Neural cell (in vitro differentiated cells): ENCODE data around the gene BSN. TPM values are rescaled to one million over a fixed set of nuclear protein-coding genes. Genes with fewer than 3 reads are reported as not detected.

ENCODE experiments used
- H2AFZ ChIP-seq: fragments of 200-600, 300-800 bp; sonication (generic), shearing (Covaris generic); 2 replicates; pipeline ENCODE4 v1.6.0; 2014; ENCODE audit warnings: low read depth, mild to moderate bottlenecking, antibody characterized with exemption, low read length, moderate library complexity
- H3F3A ChIP-seq: fragments of 200-600 bp; shearing (Covaris generic); 2 replicates; pipeline ENCODE4 v1.6.1; 2016; ENCODE audit warnings: mild to moderate bottlenecking, moderate library complexity, mixed read lengths, antibody characterized with exemption, low read length; ENCODE audit not compliant: insufficient read depth, poor library complexity, severe bottlenecking
- H3K27ac ChIP-seq: fragments of 200-600, 300-800 bp; sonication (generic), shearing (Covaris generic); 2 replicates; pipeline ENCODE4 v1.5.1; 2014; ENCODE audit warnings: mild to moderate bottlenecking, low read length, moderate library complexity
- H3K27me3 ChIP-seq: fragments of 300-800, 200-600 bp; sonication (generic), shearing (Covaris generic); 2 replicates; pipeline ENCODE4 v1.6.0; 2014; ENCODE audit warnings: mild to moderate bottlenecking, low read depth, low read length, moderate library complexity; ENCODE audit not compliant: insufficient read depth
- H3K36me3 ChIP-seq: fragments of 300-800, 200-600 bp; sonication (generic), shearing (Covaris generic); 2 replicates; pipeline ENCODE4 v1.5.1; 2014; ENCODE audit warnings: mild to moderate bottlenecking, antibody characterized with exemption, low read length, moderate library complexity; ENCODE audit not compliant: insufficient read depth
- H3K4me2 ChIP-seq: fragments of 300-800, 200-600 bp; sonication (generic), shearing (Covaris generic); 2 replicates; pipeline ENCODE4 v1.6.0; 2014; ENCODE audit warnings: mild to moderate bottlenecking, low read length
- H3K4me3 ChIP-seq: fragments of 300-800, 200-600 bp; sonication (generic), shearing (Covaris generic); 2 replicates; pipeline ENCODE4 v1.5.1; 2014; ENCODE audit warnings: mild to moderate bottlenecking, low read length, moderate library complexity
- H3K79me2 ChIP-seq: fragments of 200-600 bp; shearing (Covaris generic); replicated peaks from 2 replicates; pipeline ENCODE4 v1.6.0; 2014; ENCODE audit warnings: mild to moderate bottlenecking, low read length, moderate library complexity; ENCODE audit not compliant: insufficient read depth
- H3K9ac ChIP-seq: fragments of 300-800, 200-600 bp; sonication (generic), shearing (Covaris generic); 2 replicates; pipeline ENCODE4 v1.6.1; 2016; ENCODE audit warnings: mild to moderate bottlenecking, low read length, mixed read lengths
- H3K9me2 ChIP-seq: fragments of 200-600 bp; shearing (Covaris generic); 2 replicates; pipeline ENCODE4 v1.6.1; 2016; ENCODE audit warnings: mild to moderate bottlenecking, low read length, mixed read lengths; ENCODE audit not compliant: insufficient read depth
- H3K9me3 ChIP-seq: fragments of 200-600, 300-800 bp; sonication (generic), shearing (Covaris generic); 2 replicates; pipeline ENCODE4 v1.6.1; 2016; ENCODE audit warnings: mild to moderate bottlenecking, mixed run types, low read length, moderate library complexity, mixed read lengths
- H4K20me1 ChIP-seq: fragments of 200-600 bp; shearing (Covaris generic); 2 replicates; pipeline ENCODE4 v1.6.1; 2016; ENCODE audit warnings: mild to moderate bottlenecking, mixed run types; ENCODE audit not compliant: insufficient read depth
- EP300 ChIP-seq: fragments of 450-650 bp; conservative IDR thresholded peaks from 2 replicates; pipeline ENCODE4 v1.6.1; 2014; ENCODE audit warnings: antibody characterized with exemption, mild to moderate bottlenecking, moderate library complexity; ENCODE audit not compliant: poor library complexity, severe bottlenecking
- EZH2 ChIP-seq: fragments of 200-600, 300-800 bp; shearing (Covaris generic), sonication (generic); IDR thresholded peaks from 2 replicates; pipeline ENCODE4 v1.6.1; 2014; ENCODE audit warnings: antibody characterized with exemption, low read length, borderline replicate concordance, mild to moderate bottlenecking; ENCODE audit not compliant: insufficient read depth, poor library complexity, severe bottlenecking
- MXI1 ChIP-seq: fragments of 450-650 bp; conservative IDR thresholded peaks from 2 replicates; pipeline ENCODE4 v1.6.1; 2014; ENCODE audit warnings: antibody characterized with exemption, mild to moderate bottlenecking; ENCODE audit not compliant: poor library complexity, severe bottlenecking
- POLR2AphosphoS5 ChIP-seq: IDR thresholded peaks from 2 replicates; pipeline ENCODE4 v1.6.1; 2012
- RAD21 ChIP-seq: fragments of 450-650 bp; conservative IDR thresholded peaks from 2 replicates; pipeline ENCODE4 v1.6.1; 2014; ENCODE audit warnings: antibody characterized with exemption, mild to moderate bottlenecking, moderate library complexity
- SMC3 ChIP-seq: fragments of 450-650 bp; conservative IDR thresholded peaks from 2 replicates; pipeline ENCODE4 v1.6.1; 2014; ENCODE audit warnings: antibody characterized with exemption, mild to moderate bottlenecking, moderate library complexity; ENCODE audit not compliant: poor library complexity
- TAF1 ChIP-seq: IDR thresholded peaks from 2 replicates; pipeline ENCODE4 v1.6.1; 2012; ENCODE audit warnings: low read depth
- polyA plus RNA-seq: library from polyadenylated mRNA; depleted of rRNA; stranded (reverse); fragments of >200 nt; gene quantifications from 2 replicates; pipeline ENCODE4 v1.2.3, GENCODE V29; 2014
- TF ChIP-seq, protein P1 (sequence below): IDR thresholded peaks from 2 replicates; pipeline ENCODE4 v1.6.1; 2012; ENCODE audit warnings: borderline replicate concordance
- TF ChIP-seq, protein P2 (sequence below): fragments of 450-650 bp; IDR thresholded peaks from 2 replicates; pipeline ENCODE4 v1.5.1; 2014; ENCODE audit warnings: antibody characterized with exemption, mild to moderate bottlenecking, moderate library complexity; ENCODE audit not compliant: poor library complexity, severe bottlenecking

Gene BSN
- polyA plus RNA-seq, 1 donor from 2014 or later: 2.0 TPM

DNA sequence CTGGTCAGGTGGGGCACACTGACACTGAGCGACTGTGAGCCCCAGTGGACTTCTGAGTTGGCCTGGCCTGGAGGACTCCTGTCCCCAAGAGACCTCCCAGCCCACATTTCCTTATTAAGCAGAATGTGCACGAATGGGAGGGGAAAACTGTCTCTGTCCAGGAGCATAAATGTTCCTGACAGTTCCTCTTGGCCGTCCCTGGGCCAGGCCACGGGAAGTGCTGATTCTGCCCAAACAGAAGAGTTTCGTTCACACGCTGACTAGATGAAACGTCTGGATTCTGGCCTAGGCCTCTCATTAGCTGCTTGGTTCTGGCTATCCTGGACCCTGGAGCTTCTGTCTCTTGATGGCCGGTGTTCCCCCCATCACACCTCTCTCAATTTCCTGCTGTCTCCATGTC lies 90.4 kb downstream of the BSN start:
- no peaks in the 10 kb centered on the region for H3K27me3 ChIP-seq
- H3K9ac ChIP-seq: no peak overlapping the region
- H3K9me2 ChIP-seq: no peaks in the 10 kb centered on the region
- no peaks in the 10 kb centered on the region for H3K9me3 ChIP-seq
- H2AFZ ChIP-seq: no peak overlapping the region
- no peak overlapping the region for H3K27ac ChIP-seq
- H3K4me2 ChIP-seq: no peak overlapping the region
- no peaks in the 10 kb centered on the region for H4K20me1 ChIP-seq
- no peak for TF ChIP-seq EP300
- TF ChIP-seq POLR2AphosphoS5: no peak
- no peak for TF ChIP-seq EZH2
- TF ChIP-seq, protein P1, sequence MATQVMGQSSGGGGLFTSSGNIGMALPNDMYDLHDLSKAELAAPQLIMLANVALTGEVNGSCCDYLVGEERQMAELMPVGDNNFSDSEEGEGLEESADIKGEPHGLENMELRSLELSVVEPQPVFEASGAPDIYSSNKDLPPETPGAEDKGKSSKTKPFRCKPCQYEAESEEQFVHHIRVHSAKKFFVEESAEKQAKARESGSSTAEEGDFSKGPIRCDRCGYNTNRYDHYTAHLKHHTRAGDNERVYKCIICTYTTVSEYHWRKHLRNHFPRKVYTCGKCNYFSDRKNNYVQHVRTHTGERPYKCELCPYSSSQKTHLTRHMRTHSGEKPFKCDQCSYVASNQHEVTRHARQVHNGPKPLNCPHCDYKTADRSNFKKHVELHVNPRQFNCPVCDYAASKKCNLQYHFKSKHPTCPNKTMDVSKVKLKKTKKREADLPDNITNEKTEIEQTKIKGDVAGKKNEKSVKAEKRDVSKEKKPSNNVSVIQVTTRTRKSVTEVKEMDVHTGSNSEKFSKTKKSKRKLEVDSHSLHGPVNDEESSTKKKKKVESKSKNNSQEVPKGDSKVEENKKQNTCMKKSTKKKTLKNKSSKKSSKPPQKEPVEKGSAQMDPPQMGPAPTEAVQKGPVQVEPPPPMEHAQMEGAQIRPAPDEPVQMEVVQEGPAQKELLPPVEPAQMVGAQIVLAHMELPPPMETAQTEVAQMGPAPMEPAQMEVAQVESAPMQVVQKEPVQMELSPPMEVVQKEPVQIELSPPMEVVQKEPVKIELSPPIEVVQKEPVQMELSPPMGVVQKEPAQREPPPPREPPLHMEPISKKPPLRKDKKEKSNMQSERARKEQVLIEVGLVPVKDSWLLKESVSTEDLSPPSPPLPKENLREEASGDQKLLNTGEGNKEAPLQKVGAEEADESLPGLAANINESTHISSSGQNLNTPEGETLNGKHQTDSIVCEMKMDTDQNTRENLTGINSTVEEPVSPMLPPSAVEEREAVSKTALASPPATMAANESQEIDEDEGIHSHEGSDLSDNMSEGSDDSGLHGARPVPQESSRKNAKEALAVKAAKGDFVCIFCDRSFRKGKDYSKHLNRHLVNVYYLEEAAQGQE: no peak
- no peak for TF ChIP-seq TAF1
- no peak for TF ChIP-seq MXI1
- TF ChIP-seq RAD21: no peak
- TF ChIP-seq, protein P2, sequence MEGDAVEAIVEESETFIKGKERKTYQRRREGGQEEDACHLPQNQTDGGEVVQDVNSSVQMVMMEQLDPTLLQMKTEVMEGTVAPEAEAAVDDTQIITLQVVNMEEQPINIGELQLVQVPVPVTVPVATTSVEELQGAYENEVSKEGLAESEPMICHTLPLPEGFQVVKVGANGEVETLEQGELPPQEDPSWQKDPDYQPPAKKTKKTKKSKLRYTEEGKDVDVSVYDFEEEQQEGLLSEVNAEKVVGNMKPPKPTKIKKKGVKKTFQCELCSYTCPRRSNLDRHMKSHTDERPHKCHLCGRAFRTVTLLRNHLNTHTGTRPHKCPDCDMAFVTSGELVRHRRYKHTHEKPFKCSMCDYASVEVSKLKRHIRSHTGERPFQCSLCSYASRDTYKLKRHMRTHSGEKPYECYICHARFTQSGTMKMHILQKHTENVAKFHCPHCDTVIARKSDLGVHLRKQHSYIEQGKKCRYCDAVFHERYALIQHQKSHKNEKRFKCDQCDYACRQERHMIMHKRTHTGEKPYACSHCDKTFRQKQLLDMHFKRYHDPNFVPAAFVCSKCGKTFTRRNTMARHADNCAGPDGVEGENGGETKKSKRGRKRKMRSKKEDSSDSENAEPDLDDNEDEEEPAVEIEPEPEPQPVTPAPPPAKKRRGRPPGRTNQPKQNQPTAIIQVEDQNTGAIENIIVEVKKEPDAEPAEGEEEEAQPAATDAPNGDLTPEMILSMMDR: no peak
- no peak for TF ChIP-seq SMC3
- H3F3A ChIP-seq: no peaks in the 10 kb centered on the region
- no peak overlapping the region for H3K4me3 ChIP-seq
- no peaks in the 10 kb centered on the region for H3K79me2 ChIP-seq
- no peaks in the 10 kb centered on the region for H3K36me3 ChIP-seq

DNA sequence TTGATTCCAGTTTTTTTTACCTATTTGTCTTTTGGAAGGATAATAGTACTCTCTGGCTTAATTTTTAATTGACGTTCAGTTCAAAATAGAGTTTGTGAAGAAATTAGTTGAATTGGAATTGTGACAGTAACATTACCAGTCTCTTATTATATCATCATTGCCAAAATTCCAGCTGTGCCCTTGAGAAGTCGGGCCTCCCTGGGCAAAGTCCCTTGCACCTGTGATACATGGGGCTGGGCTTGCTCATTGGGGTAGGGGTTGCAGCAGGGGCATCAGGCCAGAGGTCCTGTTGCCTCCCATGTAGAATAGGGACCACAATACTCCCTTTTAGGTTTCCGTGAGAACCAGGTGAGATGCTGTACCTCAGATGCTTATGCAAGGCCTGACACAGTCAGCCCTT lies 92.0 kb downstream of the BSN start:
- no peaks in the 10 kb centered on the region for H3K27me3 ChIP-seq
- no peak overlapping the region for H3K4me3 ChIP-seq
- no peaks in the 10 kb centered on the region for H3K9me2 ChIP-seq
- H3K36me3 ChIP-seq: no peaks in the 10 kb centered on the region
- H3F3A ChIP-seq: no peaks in the 10 kb centered on the region
- H3K4me2 ChIP-seq: no peak overlapping the region
- no peak for TF ChIP-seq RAD21
- TF ChIP-seq, protein P1: no peak
- TF ChIP-seq SMC3: no peak
- H4K20me1 ChIP-seq: no peaks in the 10 kb centered on the region
- H2AFZ ChIP-seq: no peak overlapping the region
- H3K9me3 ChIP-seq: no peaks in the 10 kb centered on the region
- H3K79me2 ChIP-seq: no peaks in the 10 kb centered on the region
- no peak overlapping the region for H3K27ac ChIP-seq
- no peak overlapping the region for H3K9ac ChIP-seq
